ENCODE measurements around the gene SMARCB1.
A peak's percentile ranks its signal among the peaks of the same experiment; 100 is the strongest.
"Not testable (repeated sequence)": the region's sequence is repeated elsewhere in the genome, so short reads cannot be mapped to it uniquely, and the experiment has no call there.

SMARCB1 gene

DNA sequence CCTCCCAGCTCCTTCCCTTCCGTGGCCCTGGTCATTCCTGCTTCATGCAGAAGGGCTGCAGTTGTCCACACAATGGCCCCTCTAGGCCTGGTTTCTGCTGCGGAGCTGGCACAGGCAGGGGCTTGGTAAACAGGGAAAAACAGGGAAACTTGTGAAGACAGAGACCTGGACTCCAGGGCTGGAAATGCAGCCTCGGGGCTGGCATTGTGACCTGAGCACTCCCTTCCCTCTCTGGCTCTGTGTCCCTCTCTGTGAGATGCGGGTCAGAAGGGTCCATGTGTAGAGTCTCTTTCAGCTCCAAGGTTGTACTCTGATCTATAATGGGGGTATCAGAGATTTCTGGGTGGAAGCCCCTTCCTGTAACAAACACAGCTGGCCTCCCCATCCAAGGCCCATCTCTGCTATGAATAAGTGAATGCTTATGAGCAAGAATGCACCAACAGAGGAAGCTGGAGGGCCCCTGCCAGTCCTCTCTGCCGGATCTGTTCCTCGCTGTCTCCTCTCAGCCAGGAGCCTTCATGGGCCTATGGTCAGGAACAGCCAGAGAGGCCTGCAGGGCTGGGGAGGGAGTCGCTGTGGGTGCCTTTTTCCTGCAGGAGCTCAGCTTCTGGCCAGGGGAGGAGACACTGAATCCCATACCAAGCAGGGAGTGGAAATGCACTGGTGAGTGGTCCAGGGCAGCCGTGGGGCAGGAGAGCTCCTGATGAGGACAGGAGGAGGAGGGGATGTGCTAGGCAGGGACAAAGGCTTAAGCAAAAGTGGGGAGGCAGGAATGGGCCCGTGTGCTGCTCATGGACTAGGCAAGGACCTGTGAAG lies 58.7 kb downstream of the SMARCB1 start:
- Mint-ChIP-seq H3K9me3 (no peaks in the 10 kb centered on the region), H3K36me3 (ENCODE audit: low read depth) (no peaks in the 10 kb centered on the region), H3K4me3 (no peak overlapping the region), H3K27me3 (no peaks in the 10 kb centered on the region), H3K4me1 (peaks cover 17% of the 10 kb centered on the region), H3K27ac (no peak overlapping the region)
- ATAC-seq (no peak), DNase-seq (no peak)

GRCh38 chr22:23846081-23846469 lies 59.3 kb downstream of the SMARCB1 start:
- no peaks in the 10 kb centered on the region for H3K36me3 Mint-ChIP-seq (ENCODE audit: low read depth)
- H3K27ac Mint-ChIP-seq = no peak overlapping the region
- ATAC-seq = no peak
- DNase-seq = no peak
- no peaks in the 10 kb centered on the region for H3K9me3 Mint-ChIP-seq
- no peaks in the 10 kb centered on the region for H3K27me3 Mint-ChIP-seq
- H3K4me1 Mint-ChIP-seq = peaks cover 17% of the 10 kb centered on the region
- H3K4me3 Mint-ChIP-seq = no peak overlapping the region

DNA sequence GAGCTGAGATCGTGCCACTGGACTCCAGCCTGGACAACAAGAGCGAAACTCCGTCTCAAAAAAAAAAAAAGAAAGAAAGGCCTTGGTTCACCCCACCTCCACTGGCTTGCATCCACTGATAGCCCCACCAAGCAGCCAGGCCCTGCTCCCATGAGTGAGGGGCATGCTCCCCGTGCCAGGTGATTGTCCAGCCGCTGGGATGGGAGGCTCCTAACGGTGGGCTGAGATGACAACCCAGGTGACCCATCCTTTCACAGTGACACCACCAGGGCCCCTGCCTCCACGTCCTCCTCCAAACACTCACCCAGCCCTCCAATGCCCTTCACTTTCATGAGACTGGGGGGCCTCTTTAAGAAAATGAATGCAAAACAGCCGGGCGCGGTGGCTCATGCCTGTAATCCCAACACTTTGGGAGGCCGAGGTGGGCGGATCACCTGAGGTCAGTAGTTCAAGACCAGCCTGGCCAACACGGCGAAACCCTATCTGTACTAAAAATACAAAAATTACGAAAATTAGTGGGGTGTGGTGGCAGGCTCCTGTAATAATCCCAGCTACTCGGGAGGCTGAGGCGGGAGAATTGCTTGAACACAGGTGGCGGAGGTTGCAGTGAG lies 60.6 kb downstream of the SMARCB1 start:
- Mint-ChIP-seq H3K36me3 (ENCODE audit: low read depth) (no peaks in the 10 kb centered on the region), H3K9me3 (no peaks in the 10 kb centered on the region), H3K4me3 (no peak overlapping the region), H3K4me1 (peaks cover 17% of the 10 kb centered on the region), H3K27ac (no peak overlapping the region), H3K27me3 (no peaks in the 10 kb centered on the region)
- DNase-seq = no peak
- no peak for ATAC-seq

DNA sequence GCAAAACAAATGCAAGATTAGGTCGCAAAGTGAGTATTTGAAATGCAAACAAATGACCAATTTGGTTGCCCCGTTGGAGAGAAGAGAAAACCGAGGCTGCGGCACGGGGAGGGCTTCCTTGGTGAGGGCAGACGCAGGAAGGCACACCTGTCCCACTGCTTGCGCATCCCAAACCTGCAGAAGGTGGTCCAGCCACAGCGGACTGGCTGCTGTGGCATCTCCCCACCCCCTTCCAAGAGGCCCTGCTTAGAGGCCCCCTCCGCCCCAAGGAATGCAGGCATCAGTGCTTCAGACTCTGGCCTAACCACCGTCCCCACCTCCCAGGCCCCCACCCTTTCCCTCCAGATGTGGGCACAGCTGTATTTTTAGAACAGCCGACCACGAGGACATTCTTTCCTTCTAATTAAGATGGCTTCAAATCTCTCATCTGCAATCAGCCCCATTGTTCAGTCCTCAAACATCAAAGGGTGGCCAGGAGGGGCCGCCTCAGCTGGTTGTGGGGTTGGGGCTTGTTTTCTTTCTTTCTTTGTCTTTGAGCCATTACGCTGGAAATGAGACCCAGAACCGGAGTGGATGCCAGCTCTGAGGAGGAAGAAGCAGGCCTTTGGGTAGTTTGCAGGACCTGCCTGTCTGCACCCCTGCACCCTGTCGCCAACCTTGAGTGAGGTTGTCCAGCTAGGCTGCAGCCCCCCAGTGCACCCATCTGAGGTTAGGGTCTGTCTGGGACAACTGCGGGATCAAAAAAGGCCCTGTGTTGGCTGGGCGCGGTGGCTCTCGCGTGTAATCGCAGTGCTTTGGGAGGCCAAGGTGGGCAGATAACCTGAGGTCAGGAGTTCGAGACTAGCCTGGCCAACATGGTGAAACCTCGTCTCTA lies 61.5 kb downstream of the SMARCB1 start:
- no peaks in the 10 kb centered on the region for H3K9me3 Mint-ChIP-seq
- no peaks in the 10 kb centered on the region for H3K36me3 Mint-ChIP-seq (ENCODE audit: low read depth)
- no peak overlapping the region for H3K4me3 Mint-ChIP-seq
- ATAC-seq (no peak), DNase-seq (no peak)
- H3K27ac Mint-ChIP-seq = no peak overlapping the region
- H3K27me3 Mint-ChIP-seq = no peaks in the 10 kb centered on the region
- peaks cover 17% of the 10 kb centered on the region for H3K4me1 Mint-ChIP-seq

DNA sequence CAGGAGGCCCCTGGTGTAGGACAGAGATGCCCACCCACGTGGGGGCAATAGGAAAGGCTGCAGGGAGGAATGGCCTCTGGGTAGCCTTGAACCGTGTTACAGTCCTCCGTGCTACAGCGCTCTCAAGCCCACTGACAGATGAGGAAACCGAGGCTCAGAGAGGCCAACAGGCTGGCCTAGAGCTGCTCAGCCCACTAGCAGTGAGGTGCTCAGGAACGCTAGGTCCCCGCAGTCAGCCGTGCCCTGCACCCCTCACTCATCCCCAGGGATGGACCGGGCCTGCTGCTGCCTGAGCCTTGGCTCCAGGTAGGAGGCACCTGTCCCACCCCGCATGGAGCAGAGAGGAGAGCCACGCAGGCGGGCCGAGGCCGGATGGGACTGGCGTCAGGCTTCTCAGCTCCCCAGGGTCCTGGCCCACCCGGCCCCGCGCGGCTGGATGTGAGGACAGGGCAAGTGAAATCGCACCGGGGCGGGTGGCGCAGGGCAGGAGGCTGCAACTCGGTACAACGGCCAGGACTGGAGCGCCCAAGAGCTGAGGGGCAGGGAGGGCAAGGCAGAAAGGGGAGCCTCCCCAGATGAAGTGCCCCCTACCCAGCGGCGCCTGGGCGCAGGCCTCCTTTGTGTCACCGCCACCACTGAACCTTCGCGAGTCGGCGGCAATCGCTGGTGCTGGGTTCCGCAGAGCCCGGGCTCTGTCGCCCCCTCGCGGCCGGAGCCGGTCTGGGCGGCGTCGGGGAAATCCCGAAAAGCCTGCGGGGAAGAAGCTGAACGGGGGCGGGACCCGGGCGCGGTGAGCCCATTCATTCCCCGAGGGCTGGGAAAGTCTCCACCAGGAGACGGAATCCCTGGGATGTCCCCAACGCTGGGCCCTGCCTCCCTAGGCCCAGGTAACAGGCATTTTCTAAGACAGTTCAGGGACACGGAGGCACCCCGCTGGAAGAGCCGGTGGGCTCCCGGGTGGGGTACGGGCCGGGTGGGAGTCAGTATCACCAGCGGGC lies 62.5 kb downstream of the SMARCB1 start:
- Mint-ChIP-seq H3K27me3 (no peaks in the 10 kb centered on the region), H3K9me3 (no peaks in the 10 kb centered on the region), H3K36me3 (ENCODE audit: low read depth) (no peaks in the 10 kb centered on the region), H3K4me3 (no peak overlapping the region), H3K4me1 (peaks cover 17% of the 10 kb centered on the region), H3K27ac (no peak overlapping the region)
- ATAC-seq (peak; percentile 76), DNase-seq (peak; percentile 93)

DNA sequence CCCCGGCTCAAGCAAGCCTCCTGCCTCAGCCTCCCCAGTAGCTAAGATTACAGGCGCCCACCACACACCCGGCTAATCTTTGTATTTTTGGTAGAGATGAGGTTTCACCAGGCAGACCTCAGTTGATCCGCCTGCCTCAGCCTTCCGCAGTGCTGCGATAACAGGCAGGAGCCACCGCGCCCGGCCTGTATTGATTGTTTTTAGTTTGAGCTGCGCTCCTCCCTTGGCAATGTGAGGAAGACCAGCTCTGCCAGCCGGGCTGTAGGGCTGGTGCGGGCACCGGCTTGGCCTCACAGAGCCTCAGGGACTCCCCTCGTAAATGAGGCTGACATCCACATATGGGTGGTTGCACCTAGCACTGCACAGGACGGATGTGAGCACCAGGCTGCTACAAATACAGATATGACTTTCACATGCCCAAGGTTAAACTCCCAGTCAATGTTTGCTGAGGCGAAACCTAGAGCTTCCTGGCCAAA lies 63.4 kb downstream of the SMARCB1 start:
- ATAC-seq = no peak
- peaks cover 17% of the 10 kb centered on the region for H3K4me1 Mint-ChIP-seq
- H3K4me3 Mint-ChIP-seq = no peak overlapping the region

GRCh38 chr22:23856721-23857605 lies 70.2 kb downstream of the SMARCB1 start:
- Mint-ChIP-seq H3K27me3 (peaks cover 3% of the 10 kb centered on the region), H3K36me3 (ENCODE audit: low read depth) (peaks cover 2% of the 10 kb centered on the region), H3K9me3 (no peaks in the 10 kb centered on the region), H3K4me3 (peak overlapping the region; percentile 85), H3K27ac (peak overlapping the region; percentile 90), H3K4me1 (peaks cover 18% of the 10 kb centered on the region)
- ATAC-seq = peak; percentile 35
- no peak for DNase-seq

More for the DNA sequence above, 63.4 kb downstream of the SMARCB1 start:
- no peaks in the 10 kb centered on the region for H3K27me3 Mint-ChIP-seq
- no peak for DNase-seq
- no peak overlapping the region for H3K27ac Mint-ChIP-seq
- H3K9me3 Mint-ChIP-seq = no peaks in the 10 kb centered on the region
- no peaks in the 10 kb centered on the region for H3K36me3 Mint-ChIP-seq (ENCODE audit: low read depth)

DNA sequence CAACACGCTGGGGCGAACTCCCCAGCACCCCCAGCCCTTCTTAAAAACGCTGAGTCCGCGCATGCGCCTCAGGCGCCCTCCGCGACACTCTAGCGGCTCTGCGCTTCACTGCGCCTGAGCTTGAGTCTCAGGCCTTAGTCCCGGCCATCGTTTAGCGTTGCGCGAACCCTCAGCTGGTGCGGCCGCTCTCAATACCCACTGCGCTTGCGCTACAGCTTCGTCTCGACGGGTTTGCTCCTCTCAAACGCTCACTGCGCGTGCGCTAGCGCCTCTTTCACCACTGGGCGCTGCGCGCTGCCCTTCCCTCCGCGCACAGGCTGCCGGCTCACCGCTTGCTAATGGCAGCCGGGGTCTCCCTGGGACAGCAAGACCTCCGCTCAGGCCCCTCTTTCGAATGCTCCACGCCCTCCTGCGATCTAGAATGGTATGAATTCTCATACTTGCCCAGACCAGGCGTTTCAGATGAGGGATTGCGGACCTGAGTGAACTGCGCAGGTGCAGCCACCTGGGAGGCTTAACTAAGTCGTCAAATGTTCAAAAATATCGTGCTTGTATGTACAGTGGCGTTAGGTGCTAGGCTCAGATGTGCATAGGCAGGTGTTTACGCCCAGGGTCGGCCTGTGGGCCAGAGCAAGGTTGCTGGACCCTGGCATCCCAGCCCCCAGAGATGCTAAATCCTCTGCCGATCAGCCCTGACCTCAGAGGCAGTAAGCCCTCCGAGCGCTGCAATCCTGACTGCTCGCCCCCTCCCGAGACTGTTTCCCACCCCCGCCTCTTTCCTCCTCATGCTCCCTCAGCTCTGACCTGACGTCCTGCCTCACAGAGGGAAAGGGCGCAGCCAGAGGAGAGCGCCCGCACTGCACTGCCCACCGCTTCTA lies 71.1 kb downstream of the SMARCB1 start, which contains the start of gene SLC2A11:
Gene SLC2A11 (plus strand): TSS at position 270 of the 878 bp plus-strand sequence. CDS start 125 bp downstream, at position 395.
- peaks cover 2% of the 10 kb centered on the region for H3K36me3 Mint-ChIP-seq (ENCODE audit: low read depth)
- ATAC-seq (peak; percentile 96), DNase-seq (peak; percentile 96)
- H3K9me3 Mint-ChIP-seq = no peaks in the 10 kb centered on the region
- peak within 1 kb of the TSS; percentile 85 for H3K4me3 Mint-ChIP-seq
- peaks cover 3% of the 10 kb centered on the region for H3K27me3 Mint-ChIP-seq
- peaks cover 18% of the 10 kb centered on the region for H3K4me1 Mint-ChIP-seq
- H3K27ac Mint-ChIP-seq = peak within 1 kb of the TSS; percentile 90

GRCh38 chr22:23858484-23858815 lies 71.7 kb downstream of the SMARCB1 start:
- DNase-seq = no peak
- H3K4me1 Mint-ChIP-seq = peaks cover 18% of the 10 kb centered on the region
- H3K36me3 Mint-ChIP-seq (ENCODE audit: low read depth) = peaks cover 2% of the 10 kb centered on the region
- H3K27me3 Mint-ChIP-seq = peaks cover 3% of the 10 kb centered on the region
- H3K9me3 Mint-ChIP-seq = no peaks in the 10 kb centered on the region
- peak overlapping the region; percentile 90 for H3K27ac Mint-ChIP-seq
- ATAC-seq = no peak
- H3K4me3 Mint-ChIP-seq = peak overlapping the region; percentile 85

DNA sequence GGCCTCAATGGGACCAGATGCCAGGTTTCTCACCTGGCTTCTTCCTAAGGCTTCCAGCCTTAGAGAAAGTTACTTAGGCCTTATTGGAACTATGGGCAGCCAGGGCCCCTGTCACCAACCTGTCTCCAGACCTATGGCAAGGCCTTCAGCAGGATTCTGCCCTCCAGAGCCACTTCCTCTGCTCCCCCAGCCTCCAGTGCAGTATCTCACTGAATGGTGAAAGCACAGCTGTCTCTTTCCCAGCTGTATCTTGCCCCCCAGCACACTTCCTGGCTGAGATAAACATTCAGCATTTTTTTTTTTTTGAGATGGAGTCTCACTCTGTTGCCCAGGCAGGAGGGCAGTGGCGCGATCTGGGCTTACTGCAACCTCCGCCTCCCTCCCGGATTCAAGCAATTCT lies 72.4 kb downstream of the SMARCB1 start:
- Mint-ChIP-seq H3K27ac (no peak overlapping the region), H3K4me1 (peaks cover 18% of the 10 kb centered on the region), H3K27me3 (peaks cover 3% of the 10 kb centered on the region), H3K9me3 (no peaks in the 10 kb centered on the region), H3K36me3 (ENCODE audit: low read depth) (peaks cover 2% of the 10 kb centered on the region), H3K4me3 (peak overlapping the region; percentile 85)
- DNase-seq = no peak
- ATAC-seq = no peak

- DNase-seq; ATAC-seq; H3K27ac Mint-ChIP-seq; H3K27me3 Mint-ChIP-seq; H3K36me3 Mint-ChIP-seq (ENCODE audit: low read depth); H3K9me3 Mint-ChIP-seq; H3K4me3 Mint-ChIP-seq: not testable (repeated sequence)
- H3K4me1 Mint-ChIP-seq = peaks cover 18% of the 10 kb centered on the region
Observed at GRCh38 chr22:23860187-23860586, 73.4 kb downstream of the SMARCB1 start.

DNA sequence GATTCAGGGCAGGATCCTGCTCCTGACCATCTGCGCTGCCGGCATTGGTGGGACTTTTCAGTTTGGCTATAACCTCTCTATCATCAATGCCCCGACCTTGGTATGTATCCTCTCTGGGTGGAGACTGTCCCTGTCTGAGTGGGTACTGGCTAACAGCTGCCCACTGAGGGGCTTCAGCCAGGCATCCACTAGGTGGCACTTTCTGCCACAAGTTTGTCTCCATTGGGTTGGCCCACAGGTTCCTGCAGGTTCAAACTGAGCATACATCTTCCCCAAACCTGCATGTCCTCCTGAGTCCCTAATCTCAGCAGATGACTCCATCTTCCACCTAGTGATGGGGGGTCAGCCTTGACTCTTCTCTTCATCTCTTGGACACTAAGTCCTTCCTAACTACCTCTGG lies 75.3 kb downstream of the SMARCB1 start:
- H3K4me3 Mint-ChIP-seq = no peak overlapping the region
- DNase-seq (peak; percentile 52), ATAC-seq (no peak)

More for the DNA sequence above, 75.3 kb downstream of the SMARCB1 start:
- peaks cover 13% of the 10 kb centered on the region for H3K4me1 Mint-ChIP-seq
- peaks cover 2% of the 10 kb centered on the region for H3K36me3 Mint-ChIP-seq (ENCODE audit: low read depth)
- no peaks in the 10 kb centered on the region for H3K9me3 Mint-ChIP-seq
- H3K27ac Mint-ChIP-seq = no peak overlapping the region
- no peaks in the 10 kb centered on the region for H3K27me3 Mint-ChIP-seq

Measured in activated naive CD8-positive, alpha-beta T cell treated with anti-CD3 and anti-CD28 coated beads, Interleukin-2, amount 50 U/mL, for 24 hours (primary cell).